HepG2 (cell line): ENCODE results near the gene GPR137. TPM values are rescaled to one million over a fixed set of nuclear protein-coding genes. Genes with fewer than 3 reads are reported as not detected.

Source experiments
- ADNP ChIP-seq: sonication (generic); formaldehyde crosslinking; IDR thresholded peaks from 2 replicates; pipeline ENCODE4 v1.4.0; 2020; ENCODE audit warnings: missing genetic modification reagents
- AHR ChIP-seq: IDR thresholded peaks from 2 replicates; pipeline ENCODE4 v1.6.1; 2018; ENCODE audit warnings: missing genetic modification reagents, missing compliant biosample characterization
- BCLAF1 ChIP-seq: fragments of 450-650 bp; IDR thresholded peaks from 2 replicates; pipeline ENCODE4 v1.6.1; 2017; ENCODE audit warnings: mild to moderate bottlenecking
- CCAR2 ChIP-seq: fragments of 200-400 bp; formaldehyde crosslinking; optimal IDR thresholded peaks from 2 replicates; pipeline ENCODE3; 2018; ENCODE audit warnings: low read depth, mild to moderate bottlenecking, low read length, moderate library complexity
- FOXA1 ChIP-seq, 2 experiments: fragments of 450-650 bp in 1 of 2; sonication (generic) in 1 of 2; formaldehyde crosslinking in 1 of 2; IDR thresholded peaks; 2 replicates each; pipeline versions ENCODE4 v1.4.0 to v1.6.1; 2016 to 2020; ENCODE audit warnings: missing genetic modification reagents in 1 of 2
- HNRNPLL ChIP-seq: fragments of 200-400 bp; formaldehyde crosslinking; IDR thresholded peaks from 2 replicates; pipeline ENCODE4 v1.6.1; 2017; ENCODE audit warnings: mild to moderate bottlenecking, low read depth, low read length; ENCODE audit not compliant: poor library complexity, severe bottlenecking
- POLR2A ChIP-seq, 2 experiments: IDR thresholded peaks; 2 replicates each; pipeline ENCODE4 v1.6.1; 2011; ENCODE audit warnings: low read depth in 2 of 2, low read length in 2 of 2, mild to moderate bottlenecking in 1 of 2, moderate library complexity in 1 of 2; ENCODE audit not compliant: insufficient read depth in 1 of 2
- TAF1 ChIP-seq: sonication (generic); formaldehyde crosslinking; IDR thresholded peaks from 2 replicates; pipeline ENCODE4 v1.4.0; 2020; ENCODE audit warnings: missing genetic modification reagents
- ZNF883 ChIP-seq: sonication (generic); formaldehyde crosslinking; IDR thresholded peaks from 2 replicates; pipeline ENCODE4 v1.5.1; 2020; ENCODE audit warnings: mild to moderate bottlenecking, missing genetic modification reagents; ENCODE audit errors: not compliant biosample characterization
- polyA plus RNA-seq, 8 experiments: library from polyadenylated mRNA; depleted of rRNA in 3 of 8; stranded (reverse) in 7 of 8; unstranded in 1 of 8; fragments of >200 nt; fragmentation: Illumina TruSeq in 4 of 8; extraction: Trizol in 4 of 8; gene quantifications; 2 replicates each; pipeline versions ENCODE4 v1.2.1 to v1.2.3, GENCODE V29; 2011 to 2016; ENCODE audit warnings: low read depth in 4 of 8, missing spikeins in 1 of 8, mixed read lengths in 1 of 8; ENCODE audit not compliant: insufficient read depth in 1 of 8
- total RNA-seq, 5 experiments: library from RNA; depleted of rRNA; stranded (reverse); fragments of >200 nt; fragmentation: Illumina TruSeq; extraction: Trizol; gene quantifications; 2 replicates each; pipeline ENCODE4 v1.2.3, GENCODE V29; 2016; ENCODE audit warnings: low read depth in 1 of 5
- TF ChIP-seq, protein P1 (sequence below): sonication (generic); formaldehyde crosslinking; IDR thresholded peaks from 2 replicates; pipeline ENCODE4 v1.8.0; 2022; ENCODE audit warnings: missing genetic modification reagents, mild to moderate bottlenecking, inconsistent platforms, borderline replicate concordance
- TF ChIP-seq, protein P2 (sequence below): IDR thresholded peaks from 2 replicates; pipeline ENCODE4 v1.6.1; 2016; ENCODE audit warnings: low read depth
- TF ChIP-seq, protein P3 (sequence below): sonication (generic); formaldehyde crosslinking; IDR thresholded peaks from 2 replicates; pipeline ENCODE4 v1.4.0; 2020; ENCODE audit warnings: missing genetic modification reagents, borderline replicate concordance

The GPR137 gene
- total and polyA plus RNA-seq, 2 of the 13 experiments (the other 11 are each of a cell fraction or from before 2014, with no cell fraction given), result 8.5 to 13.2 TPM

GRCh38 chr11:64306876-64307622, 21.4 kb downstream of the GPR137 start (continued):
- TF ChIP-seq TAF1 (CRISPR knock-in tag) (no peak), ADNP (CRISPR knock-in tag) (no peak), AHR (CRISPR knock-in tag) (no peak), CCAR2 (no peak), FOXA1 (IDR thresholded peaks at IDR 0.05) (no peak), FOXA1 (CRISPR knock-in tag; IDR thresholded peaks at IDR 0.05) (no peak), BCLAF1 (no peak), POLR2A (IDR thresholded peaks at IDR 0.05; ENCODE audit: insufficient read depth in 1 of 2, low read depth in 2 of 2, low read length in 2 of 2) (no peak), HNRNPLL (no peak), ZNF883 (no peak)
- TF ChIP-seq, protein P1, sequence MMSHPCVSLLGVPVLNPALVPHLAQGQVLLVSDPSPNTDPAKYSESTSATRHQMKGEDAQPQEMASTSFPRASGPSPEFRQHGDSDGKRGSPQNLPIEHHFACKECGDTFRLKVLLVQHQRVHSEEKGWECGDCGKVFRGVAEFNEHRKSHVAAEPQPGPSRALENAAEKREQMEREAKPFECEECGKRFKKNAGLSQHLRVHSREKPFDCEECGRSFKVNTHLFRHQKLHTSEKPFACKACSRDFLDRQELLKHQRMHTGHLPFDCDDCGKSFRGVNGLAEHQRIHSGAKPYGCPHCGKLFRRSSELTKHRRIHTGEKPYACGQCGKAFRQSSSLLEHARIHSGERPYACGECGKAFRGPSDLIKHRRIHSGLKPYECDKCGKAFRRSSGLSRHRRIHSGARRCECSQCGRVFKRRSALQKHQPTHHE, result no peak
- TF ChIP-seq, protein P2, sequence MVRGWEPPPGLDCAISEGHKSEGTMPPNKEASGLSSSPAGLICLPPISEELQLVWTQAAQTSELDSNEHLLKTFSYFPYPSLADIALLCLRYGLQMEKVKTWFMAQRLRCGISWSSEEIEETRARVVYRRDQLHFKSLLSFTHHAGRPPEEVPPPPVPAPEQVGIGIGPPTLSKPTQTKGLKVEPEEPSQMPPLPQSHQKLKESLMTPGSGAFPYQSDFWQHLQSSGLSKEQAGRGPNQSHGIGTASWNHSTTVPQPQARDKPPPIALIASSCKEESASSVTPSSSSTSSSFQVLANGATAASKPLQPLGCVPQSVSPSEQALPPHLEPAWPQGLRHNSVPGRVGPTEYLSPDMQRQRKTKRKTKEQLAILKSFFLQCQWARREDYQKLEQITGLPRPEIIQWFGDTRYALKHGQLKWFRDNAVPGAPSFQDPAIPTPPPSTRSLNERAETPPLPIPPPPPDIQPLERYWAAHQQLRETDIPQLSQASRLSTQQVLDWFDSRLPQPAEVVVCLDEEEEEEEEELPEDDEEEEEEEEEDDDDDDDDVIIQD (CRISPR knock-in tag), result no peak
- TF ChIP-seq, protein P3, sequence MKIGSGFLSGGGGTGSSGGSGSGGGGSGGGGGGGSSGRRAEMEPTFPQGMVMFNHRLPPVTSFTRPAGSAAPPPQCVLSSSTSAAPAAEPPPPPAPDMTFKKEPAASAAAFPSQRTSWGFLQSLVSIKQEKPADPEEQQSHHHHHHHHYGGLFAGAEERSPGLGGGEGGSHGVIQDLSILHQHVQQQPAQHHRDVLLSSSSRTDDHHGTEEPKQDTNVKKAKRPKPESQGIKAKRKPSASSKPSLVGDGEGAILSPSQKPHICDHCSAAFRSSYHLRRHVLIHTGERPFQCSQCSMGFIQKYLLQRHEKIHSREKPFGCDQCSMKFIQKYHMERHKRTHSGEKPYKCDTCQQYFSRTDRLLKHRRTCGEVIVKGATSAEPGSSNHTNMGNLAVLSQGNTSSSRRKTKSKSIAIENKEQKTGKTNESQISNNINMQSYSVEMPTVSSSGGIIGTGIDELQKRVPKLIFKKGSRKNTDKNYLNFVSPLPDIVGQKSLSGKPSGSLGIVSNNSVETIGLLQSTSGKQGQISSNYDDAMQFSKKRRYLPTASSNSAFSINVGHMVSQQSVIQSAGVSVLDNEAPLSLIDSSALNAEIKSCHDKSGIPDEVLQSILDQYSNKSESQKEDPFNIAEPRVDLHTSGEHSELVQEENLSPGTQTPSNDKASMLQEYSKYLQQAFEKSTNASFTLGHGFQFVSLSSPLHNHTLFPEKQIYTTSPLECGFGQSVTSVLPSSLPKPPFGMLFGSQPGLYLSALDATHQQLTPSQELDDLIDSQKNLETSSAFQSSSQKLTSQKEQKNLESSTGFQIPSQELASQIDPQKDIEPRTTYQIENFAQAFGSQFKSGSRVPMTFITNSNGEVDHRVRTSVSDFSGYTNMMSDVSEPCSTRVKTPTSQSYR, result peak; percentile 97
